Cardiac fibroblast (primary cell): ENCODE measurements around the gene FRAS1.
A peak's percentile ranks its signal among the peaks of the same experiment; 100 is the strongest.

Experiments
- DNase-seq, 2 donors: peaks; one replicate each; pipeline versions ENCODE4 v3.0.0 to v3.0.0-alpha.2; 2010; ENCODE audit warnings: low read depth in 2 of 2
- H3K4me3 ChIP-seq, 2 donors: replicated peaks in 1 of 2; 1 replicate in 1 of 2; 2 replicates in 1 of 2; pipeline ENCODE4 v1.5.1; 2011; ENCODE audit warnings: low read depth in 2 of 2, low read length in 2 of 2, mild to moderate bottlenecking in 2 of 2, moderate library complexity in 1 of 2
- CTCF ChIP-seq: IDR thresholded peaks from one replicate; pipeline ENCODE4 v1.5.1; 2011; ENCODE audit warnings: low read depth, mild to moderate bottlenecking, low read length, inconsistent platforms

Gene FRAS1

GRCh38 chr4:78022517-78022916 is 34.6 kb upstream of the FRAS1 start:
- DNase-seq: no peak
- TF ChIP-seq CTCF: no peak
- no peak overlapping the region for H3K4me3 ChIP-seq

- TF ChIP-seq CTCF: no peak
- H3K4me3 ChIP-seq: no peak overlapping the region
- no peak for DNase-seq
These were observed 33.0 kb upstream of the FRAS1 start for GRCh38 chr4:78024085-78024484.

DNA sequence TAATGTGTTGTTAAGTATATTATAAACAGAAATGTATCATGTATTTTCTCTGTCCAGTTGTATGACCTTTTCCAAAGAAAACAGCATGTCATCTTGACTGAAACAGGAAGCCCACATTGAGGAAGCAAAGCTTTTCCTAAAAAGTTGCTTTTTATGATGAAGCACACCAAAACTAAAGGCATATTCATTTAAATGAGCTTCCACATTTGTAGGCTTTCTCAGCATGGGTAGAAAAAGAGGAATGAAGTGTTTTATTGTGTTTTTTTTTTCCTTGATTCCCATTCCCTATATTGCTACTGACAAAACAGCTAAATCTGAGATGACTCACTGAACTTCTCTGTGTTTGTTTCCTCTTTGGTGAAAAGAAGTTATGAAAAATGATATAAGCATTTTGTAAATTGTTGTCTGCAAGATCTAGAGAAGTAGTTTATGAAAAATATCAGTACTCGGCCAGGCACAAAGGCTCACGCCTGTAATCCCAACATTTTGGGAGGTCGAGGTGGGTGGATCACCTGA is 32.5 kb upstream of the FRAS1 start:
- no peak for DNase-seq
- no peak overlapping the region for H3K4me3 ChIP-seq
- no peak for TF ChIP-seq CTCF

DNA sequence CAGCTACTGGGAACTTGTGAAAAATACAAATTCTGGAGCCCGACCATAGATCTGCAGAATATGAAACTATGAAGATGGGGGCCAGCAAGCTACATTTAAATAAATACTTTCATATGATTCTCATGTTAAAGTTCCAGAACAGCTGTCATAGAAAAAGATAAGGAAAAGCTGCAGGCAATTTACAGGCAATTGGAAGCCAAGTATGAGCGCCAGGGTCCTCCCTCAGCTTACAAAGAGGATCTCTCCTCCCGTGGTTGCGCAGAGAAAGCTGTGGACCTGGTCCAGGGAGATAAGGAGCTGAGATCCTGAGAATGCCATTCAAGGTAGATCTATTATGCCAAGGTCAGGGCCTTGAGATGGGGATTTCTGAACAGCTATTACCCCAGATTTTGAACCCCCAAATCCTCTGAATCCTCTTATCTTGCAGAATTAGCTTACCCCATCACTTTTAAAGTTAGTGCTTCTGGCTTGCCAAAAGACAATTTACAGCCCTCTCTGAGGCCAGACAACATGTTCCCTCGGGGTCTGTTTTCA is 25.6 kb upstream of the FRAS1 start:
- TF ChIP-seq CTCF: no peak
- DNase-seq: peak in 1 of 2 donors; percentile 32
- H3K4me3 ChIP-seq: no peak overlapping the region

- no peak for TF ChIP-seq CTCF
- H3K4me3 ChIP-seq: no peak overlapping the region
- no peak for DNase-seq
These were observed 24.7 kb upstream of the FRAS1 start for GRCh38 chr4:78032446-78032845.

GRCh38 chr4:78032929-78033328 is 24.2 kb upstream of the FRAS1 start:
- no peak for TF ChIP-seq CTCF
- no peak for DNase-seq
- no peak overlapping the region for H3K4me3 ChIP-seq

DNA sequence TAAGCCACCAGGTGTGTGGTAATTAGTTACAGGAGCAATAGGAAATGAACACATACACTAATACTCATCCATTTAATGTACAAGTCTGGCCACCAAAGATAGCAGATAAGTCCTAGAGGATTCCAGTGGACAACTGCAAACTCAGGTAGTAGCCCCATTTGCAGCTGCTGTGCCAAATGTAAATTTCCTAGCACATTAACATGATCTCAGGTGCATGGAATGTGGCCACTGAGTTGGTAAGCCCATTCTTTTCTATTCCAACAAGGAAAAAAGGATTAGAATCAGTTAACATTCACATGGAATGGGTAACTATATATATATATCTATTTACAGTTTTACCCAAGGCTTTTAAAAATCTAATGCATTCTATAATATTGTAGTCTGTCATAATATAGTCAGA is 23.3 kb upstream of the FRAS1 start:
- H3K4me3 ChIP-seq: no peak overlapping the region
- no peak for TF ChIP-seq CTCF

More for the DNA sequence above, 23.3 kb upstream of the FRAS1 start:
- DNase-seq: no peak
